GM21825 (cell line): Measurements from ENCODE around the gene TPM1.

Source experiments
- ATAC-seq: cut with Tn5 transposase; IDR thresholded peaks from one replicate; pipeline ENCODE4 v1.9.1; 2021; ENCODE audit warnings: mild to moderate bottlenecking, moderate library complexity; ENCODE audit not compliant: unreplicated experiment

The TPM1 gene

DNA sequence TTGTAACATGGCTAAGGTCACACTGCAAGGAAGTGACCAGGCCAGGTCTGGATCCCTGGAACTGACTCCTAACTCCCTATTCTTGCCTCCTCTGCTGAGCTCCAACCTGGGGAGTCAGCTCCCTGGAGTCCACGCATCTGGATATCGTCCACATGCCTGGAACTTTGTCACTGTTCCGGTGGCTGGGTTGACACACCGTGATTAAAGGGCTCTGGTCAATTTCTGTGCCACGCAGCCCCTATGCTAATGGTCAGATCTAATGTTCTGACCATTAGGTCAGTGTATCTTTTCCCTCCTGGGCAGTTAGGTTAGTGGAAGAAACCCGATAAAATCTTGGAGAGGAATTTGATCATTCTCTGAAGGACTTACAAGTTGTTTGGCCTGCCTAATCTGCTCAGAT lies 1.6 kb upstream of the TPM1 start:
- no peak for ATAC-seq

DNA sequence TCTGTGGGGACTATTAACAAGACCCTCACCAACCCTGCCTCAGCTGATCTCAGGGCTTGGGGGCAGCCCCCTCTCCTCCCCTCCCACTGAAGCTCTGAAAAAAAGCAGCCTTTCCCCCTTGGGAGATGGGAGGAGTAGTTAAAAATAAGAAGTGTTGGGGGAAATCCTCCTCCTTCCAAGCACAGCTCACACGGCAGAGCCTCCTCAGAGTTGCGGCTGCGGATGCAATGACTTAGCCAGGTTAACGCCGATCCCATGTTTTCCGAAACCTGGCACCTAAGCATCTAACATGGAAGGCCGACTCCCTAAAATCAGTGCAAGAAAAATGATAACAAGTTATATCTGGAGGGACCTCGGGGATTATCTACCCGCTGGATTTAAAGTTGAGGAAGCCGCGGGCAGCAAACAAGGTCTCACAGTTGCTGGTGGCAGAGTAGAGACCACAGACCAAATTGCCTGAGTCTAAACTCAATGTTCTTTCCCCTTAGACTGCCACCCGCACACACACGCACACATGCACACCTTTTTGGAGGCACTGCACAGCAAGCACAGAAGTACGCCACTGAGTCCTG lies 1.1 kb upstream of the TPM1 start:
- ATAC-seq: no peak

DNA sequence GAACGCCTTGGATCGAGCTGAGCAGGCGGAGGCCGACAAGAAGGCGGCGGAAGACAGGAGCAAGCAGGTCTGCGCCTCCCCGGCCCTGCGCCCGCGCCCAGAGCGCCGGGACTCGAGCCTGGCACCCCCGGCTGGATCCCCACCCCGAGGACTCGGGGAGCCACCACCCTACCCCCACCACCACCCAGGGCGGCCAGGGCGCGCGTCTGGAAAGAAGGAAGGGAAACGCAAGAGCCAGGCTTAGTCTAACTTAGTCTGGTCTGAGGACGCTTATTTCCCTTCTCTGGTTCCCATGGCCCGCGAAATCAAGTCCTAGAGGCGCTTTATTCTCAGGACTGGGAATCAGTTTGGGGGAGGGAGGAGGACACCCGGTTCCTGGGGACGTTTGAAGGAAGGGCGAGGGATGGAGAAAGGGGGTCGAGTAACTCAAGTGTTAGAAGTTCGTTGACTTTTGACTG lies 359 bp downstream of the TPM1 start:
- no peak for ATAC-seq

DNA sequence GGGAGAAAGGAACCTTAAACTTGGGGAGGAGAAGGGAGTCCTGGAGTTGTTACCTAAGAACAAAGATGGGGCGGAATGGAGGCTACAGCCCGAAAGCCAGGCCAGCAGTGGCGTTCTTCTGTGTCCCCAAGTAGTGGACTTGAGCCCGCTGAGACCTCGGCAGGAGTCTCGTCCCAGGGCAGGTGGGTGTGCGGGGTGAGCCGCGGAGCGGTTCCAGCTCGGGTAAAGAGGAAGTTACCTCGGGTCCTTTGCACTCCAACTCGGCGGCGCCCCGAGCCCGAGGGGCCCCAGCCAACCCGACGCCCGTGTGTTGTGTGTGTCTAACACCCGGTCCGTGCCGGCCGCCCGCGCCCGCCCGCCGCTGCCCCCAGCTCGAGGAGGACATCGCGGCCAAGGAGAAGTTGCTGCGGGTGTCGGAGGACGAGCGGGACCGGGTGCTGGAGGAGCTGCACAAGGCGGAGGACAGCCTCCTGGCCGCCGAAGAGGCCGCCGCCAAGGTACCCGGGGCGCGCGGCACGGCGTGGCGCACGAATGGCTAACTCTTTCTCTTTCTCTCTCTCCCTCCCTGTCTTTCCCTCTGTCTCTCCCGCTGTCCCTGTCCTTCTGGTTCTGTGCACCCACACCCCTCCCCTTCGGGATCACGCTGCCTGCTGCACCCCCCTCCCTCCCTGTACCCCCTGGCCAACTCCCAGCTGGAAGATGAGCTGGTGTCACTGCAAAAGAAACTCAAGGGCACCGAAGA lies 959 bp downstream of the TPM1 start:
- no peak for ATAC-seq

DNA sequence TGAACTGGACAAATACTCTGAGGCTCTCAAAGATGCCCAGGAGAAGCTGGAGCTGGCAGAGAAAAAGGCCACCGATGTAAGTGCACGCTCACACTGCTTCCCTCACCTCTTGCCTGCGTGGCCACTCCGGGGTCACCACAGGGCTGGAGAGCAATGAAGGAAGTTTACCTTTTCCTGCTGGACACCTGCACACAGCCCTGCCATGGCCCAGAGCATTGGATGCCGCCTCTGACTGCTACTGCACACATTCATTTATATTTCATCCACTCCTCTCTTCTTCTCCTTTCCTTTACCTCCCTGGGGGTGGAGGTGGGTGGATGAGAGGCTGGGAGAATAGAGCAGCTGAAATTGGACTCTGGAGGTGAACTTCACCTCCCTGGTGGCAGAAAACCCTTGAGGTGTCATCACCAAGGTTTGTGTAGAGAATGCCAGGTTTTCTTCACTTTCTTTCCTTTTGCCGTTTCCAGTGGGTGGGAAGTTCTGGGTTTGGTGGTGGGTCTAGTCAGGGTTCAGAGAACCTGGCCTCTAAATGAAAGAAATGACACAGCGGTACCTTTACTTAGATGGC lies 1.6 kb downstream of the TPM1 start:
- ATAC-seq: no peak

DNA sequence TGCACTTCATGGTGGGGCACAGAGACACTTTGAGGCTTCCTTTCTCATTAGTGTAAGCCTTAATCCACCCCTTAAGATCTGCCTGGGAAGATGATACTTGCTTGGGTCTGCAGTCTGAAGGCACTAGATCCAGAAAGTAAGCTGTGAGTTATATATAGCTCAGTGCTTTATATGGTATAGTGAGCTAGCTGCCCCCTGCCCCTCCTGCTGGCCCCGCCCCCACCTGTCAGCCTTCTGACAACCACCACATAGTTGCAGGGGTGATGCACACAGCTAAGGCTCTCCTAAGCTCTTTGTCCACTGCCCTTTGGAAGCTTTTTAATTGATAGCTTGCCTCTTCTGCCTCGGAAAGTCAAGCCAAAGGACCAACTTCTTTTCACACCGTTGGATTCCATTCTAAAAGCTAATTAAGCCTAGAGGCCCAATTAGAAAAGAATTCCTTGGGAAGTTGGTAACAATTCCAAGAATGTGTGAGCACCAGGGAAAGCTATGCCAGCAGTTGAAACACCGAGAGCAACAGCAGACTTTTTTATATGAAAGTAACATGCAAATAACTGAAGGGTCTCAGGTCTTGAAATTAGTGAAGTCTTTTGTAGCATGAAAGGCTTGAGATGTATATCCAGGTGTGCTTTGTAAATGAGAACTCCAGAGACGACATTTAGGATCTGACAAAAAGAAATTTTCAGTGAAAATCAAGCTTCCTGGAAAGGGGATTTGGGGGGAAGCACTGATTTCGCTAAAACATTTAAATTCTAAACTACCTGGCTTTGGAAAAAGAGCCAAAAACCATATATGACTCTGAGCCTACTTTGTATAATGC lies 2.3 kb downstream of the TPM1 start:
- ATAC-seq: no peak

DNA sequence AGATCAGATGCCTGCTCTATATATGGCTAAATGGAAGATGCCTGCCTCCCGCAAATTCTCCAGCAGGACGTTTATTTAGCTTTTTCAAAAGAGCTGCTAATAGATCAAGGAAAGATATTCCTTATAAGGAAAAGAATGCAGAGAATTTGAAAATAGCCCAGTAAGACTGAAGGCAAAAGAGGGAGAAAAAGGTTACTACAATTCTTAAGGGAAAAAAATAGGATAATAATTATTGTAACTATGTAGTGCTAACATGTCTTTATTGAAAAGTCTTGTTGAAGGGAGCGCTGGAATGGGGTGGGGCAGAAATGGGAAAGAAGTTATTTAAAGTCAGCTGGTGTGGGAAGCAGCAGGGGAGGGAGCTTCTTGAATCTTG lies 2.9 kb downstream of the TPM1 start:
- ATAC-seq: no peak

DNA sequence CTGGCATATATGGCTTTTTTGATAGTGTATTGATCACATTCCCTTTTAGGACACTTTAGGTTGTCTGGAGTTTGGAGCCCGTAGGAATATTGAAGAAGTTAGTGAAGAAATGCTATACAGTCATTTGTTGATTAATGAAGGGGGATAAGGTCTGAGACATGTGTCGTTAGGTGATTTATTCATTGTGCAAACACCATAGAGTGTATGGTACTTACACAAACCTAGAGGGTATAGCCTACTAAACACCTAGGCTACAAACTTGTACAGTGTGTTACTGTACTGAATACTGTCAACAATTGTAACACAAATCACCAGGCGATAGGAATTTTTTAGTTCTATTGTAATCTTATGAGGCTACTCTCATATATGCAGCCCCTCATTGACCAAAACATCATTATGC lies 3.3 kb downstream of the TPM1 start:
- ATAC-seq: no peak

DNA sequence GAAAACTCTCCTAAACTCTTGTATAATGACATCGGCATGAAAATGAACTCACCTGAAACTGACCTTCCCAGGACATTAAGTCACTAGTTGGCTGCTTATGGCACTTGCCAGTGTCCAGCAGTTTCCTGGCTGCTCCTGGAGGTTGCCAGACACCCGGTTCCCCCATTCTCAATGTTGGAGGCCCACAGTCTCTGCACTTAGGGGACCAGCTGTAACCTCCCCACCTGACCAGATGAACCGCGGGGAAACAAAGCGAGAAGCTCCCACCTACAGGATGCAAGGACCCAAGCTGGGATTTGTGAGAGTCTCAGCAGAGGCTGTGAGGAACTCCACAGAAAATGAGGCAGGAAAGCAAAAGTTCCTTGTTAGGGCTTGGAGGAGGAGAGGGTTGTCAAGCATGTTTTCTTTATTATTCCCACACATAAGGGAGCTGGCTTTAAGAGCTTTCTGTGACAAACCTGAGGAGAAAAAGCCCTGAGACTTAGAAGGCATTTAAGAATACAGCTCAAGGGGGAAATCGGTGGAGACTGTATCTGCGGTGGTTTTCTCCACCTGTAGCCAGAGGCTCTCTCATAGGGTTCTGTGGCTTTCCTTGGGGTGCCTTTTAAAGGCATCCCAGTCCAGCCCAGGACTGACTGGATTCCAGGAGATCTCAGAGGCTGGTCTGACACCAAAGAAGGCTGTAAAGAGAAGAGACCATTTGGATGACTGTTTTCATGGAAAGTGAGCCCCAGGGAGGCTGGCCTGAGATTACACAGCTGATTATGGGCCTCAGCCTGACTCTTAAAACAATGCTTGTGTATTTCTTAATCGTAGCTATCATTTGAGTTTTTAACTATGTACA lies 4.6 kb downstream of the TPM1 start:
- no peak for ATAC-seq

DNA sequence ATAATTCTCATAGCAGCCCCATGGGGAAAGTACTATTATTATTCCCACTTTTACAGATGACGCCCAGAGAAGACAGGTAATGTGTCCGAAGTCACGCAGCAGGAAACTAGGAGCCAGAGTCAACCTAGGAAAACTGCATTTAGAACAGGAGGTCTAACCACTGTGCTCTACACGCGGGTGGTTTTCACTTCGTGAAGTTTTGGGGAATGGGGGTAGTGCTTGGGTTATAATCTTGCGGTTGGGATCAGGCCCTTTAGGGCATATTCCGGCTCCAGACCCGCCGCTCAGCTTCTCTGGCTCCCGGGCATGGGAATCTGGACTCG lies 5.2 kb downstream of the TPM1 start:
- ATAC-seq: no peak

DNA sequence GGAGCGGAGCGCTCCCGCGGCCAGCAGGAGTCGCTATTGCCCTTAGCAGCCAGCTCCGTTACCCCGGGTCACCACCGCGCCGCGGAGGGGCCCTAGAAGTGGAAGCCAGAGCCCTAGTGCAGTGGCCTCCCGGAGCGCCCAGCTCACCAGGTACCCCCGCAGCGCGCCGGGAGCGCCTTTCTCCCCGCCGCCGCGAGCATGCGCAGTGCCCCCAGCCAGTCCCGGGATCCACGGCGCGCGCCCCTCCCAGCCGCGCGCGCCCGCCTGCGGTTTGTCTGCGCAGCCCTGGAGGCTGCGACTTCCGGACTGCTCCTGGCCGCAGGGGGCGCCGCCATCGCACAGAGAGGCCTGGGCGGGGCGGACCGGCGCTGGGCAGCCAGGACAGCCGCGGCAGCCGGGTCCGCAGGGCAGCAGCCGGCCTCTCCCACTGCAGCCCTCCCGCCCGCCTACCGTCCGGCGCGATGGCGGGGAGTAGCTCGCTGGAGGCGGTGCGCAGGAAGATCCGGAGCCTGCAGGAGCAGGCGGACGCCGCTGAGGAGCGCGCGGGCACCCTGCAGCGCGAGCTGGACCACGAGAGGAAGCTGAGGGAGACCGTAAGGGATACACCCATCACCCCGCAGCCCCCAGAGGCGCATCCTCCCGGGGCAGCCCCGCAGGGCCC lies 5.7 kb downstream of the TPM1 start:
- peak; percentile 74 for ATAC-seq

DNA sequence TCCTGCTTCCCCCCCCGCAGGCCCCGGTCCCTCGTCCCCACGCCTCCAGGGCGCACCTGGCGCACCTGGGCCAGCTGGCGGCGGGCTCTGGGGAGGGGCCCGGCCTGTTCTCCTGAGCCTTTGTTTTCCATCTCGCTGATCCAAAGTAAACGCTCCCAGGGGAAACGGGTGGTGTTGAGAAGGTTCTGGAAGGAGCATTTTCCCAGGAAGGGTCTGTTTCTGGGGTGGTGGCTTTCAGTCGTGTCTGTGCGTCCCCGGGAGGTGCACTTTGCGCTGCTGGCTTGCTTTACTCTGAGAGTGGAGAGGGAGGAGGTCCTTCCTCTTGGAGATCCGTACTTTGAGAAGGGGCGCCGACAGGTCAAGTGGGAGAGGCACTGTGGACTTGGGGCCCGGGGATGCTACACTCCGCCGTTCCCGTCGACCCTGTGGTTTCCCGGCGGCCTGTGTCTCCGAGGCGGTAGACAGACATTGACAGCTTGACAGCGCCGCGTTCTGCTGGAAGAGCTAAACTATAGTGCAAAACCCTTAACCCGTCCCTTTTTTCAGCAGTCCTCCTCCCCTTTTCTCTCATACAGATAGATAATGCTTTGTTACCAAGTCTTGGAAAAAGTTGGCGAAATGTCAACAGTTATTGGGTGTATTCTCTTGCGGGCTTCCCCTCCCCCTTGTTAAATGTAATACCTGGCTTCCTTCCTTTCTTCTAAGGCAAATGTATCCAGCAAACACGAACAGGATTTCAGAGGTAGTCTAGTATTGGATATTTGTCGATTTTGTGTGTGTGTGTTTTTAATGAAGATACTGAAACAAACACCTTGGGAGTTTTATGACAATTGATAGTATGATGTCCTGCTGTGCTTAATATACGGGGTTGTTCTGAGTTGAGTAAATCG lies 6.5 kb downstream of the TPM1 start:
- ATAC-seq: peak; percentile 7

DNA sequence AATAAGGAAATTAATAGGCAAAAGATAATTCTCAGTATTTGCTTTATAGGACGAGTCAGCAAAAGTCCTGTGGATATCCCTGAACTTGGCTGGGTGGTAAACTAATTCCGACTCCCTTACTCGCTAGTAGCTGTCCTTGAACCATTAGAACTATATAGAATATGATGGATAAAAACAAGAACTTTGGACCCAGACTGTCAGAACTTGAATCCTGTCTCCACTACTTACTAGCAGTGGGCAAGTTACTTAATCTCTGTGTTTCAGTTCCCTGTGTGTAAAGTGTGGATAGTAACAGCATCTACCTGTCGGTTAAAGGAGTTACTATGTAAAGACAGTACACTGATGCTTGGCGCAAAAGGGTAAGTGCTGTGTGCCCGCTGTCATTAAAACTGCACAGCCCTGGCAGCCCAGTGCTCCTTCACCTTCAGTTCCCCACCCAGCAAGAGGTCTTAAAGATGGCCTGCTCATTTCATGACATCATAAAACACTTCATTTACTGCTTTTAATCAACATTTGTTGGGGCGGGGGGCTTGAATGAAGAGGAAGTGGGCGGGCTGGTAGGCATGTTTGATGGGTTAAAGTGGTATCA lies 7.3 kb downstream of the TPM1 start:
- no peak for ATAC-seq

DNA sequence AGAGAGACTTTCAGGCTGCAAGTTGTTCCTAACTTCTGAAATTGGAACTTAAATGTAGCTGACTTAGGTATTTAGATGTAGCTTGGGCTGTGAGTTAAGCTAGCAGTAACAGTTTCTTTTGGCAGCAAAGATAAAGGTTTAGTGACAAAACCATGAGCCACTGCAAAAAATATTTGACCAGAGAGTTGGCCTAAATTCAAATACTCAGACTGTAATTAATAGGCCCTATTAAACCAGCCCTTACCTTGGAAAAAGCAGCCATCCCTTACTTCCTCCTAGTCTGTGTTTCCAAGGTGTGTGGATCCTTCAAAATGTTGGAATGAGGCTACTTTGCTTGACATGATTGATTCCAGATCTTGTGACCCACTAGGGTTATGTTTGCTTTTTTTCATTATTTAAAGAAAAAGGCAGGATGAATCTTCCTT lies 8.2 kb downstream of the TPM1 start:
- no peak for ATAC-seq

DNA sequence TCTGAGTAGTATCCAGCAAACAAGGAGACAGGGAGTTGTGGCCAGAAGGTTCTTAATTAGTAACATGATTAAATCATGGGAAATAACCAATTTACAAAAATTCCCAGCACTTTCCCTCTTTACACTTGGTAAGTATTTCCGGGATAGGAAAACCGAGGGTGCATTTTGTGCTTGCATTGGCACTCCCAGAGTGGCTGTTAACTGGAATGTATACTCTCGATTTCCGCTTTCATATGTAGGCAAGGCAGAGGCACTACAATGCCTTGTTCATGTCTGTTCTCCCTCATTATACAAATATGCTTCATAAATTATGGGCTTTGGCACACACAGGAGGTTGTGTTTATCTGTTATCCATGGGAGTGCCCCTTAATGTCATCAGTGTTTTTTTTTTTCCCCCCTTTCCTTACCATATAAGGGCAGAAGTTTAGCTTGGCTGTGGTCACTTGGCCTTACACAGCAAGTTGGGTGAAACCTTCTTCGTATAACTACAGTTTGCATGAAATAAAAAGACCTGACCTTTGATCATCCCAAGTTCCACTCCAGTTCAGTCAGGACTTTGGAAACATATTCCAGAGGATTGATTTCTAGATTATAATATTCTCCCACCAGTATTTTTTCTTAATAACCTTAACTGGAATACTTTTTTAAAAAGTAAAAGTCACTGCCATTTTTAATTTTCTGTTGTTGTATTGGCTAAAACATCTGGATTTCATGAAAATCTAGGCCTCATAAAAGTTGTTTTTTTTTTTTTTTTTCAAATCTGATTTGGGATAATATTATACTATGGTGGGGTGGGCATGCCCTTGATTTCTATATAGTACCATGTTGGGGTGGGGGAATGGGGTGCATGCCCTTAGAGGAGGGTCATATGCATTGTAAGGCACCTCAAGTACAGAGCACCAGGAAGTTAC lies 8.9 kb downstream of the TPM1 start:
- no peak for ATAC-seq

DNA sequence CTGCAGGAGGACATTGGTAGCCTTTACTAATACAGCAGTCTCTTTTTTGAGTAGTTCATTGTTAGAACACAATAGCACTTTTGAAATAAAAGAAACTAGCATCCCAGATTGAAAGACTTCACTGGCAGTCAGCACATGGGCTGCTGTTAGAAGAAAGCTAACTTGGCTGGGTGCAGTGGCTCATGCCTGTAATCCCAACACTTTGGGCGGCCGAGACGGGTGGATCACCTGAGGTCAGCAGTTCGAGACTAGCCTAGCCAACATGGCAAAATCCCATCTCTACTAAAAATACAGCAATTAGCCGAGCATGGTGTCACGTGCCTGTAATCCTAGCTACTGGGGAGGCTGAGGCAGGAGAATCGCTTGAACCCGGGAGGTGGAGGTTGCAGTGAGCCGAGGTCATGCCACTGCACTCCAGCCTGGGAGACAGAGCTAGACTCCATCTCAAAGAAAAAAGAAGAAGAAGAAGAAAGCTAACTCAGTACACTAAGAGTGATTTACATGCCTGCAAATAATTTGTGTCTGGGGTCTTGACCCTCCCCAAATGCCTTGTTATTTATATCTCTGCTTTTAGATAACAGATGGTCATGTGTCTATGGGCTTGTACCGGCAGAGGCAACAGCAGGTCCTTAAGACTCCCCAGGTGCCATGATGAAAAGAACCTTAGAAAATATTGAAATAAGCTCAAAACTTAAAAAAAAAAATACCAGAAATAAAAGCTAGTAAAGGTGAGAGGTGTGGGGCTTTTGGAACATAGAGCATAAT lies 9.7 kb downstream of the TPM1 start:
- ATAC-seq: no peak

DNA sequence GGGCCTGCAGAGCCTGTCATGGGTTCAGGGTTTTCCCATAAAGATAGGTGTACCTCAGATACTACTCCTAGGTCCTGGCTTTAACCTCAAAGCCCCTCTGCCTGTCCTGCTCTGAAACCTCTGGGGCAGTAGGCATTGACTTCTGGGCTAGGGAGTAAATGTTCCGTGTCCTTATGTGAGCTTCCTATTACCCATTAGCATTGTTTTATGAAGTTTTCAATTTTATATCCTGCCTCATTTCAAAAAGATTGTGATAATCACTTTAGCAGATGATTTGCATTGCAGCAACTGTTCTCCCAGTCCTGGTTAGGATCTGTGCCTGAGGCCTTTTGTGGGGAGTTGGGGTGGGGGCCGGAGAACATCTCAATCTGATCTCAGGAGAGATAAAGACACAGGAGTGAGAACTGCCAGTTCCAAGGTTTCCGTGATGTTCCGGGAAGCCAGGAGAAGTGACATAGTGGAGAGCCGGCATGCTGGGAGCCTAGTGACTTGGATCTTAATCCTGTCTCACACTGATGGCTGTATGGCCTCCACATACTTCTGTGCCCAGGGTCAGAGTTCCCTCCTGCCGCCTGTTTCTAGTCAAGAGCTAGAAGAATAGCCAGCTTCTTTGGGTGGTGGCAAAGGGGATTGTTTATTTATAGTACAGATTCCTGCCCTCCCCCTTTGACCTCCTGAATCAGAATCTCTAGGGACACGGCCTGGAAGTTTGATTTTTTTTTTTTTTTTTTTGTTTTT lies 10.6 kb downstream of the TPM1 start:
- ATAC-seq: no peak
